HK-2 (cell line): ENCODE data around the gene TNIK.

Source experiments
- DNase-seq: peaks from one replicate; pipeline ENCODE4 v3.0.0-alpha.2; 2018; ENCODE audit not compliant: unreplicated experiment

Gene TNIK

GRCh38 chr3:171165983-171166382 is 294.2 kb downstream of the TNIK start:
- no peak for DNase-seq

- DNase-seq = no peak
Observed at GRCh38 chr3:171165499-171165921, 294.7 kb downstream of the TNIK start.

- DNase-seq = no peak
Observed at GRCh38 chr3:171164067-171164465, 296.1 kb downstream of the TNIK start.

- peak; percentile 31 for DNase-seq
Observed at GRCh38 chr3:171163101-171164066, 296.8 kb downstream of the TNIK start.

DNA sequence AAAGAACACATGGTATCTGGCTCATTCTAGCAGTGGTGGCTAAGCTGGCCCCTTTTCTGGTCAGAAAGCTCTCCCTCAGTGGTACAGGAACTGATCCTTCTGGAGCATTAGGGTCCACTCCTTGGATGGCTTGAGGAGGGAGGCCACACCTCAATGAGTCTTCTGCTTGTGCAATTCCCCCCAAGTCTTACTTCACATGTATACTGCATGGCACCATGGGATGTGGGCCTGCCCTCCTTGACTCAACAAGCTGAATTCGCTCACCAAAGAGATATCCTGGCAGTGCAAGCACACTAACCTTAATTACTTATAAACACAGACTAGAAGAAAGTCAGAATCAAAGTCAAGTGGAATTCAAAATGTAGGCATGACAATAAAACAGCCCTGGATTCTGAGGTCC is 299.9 kb downstream of the TNIK start:
- DNase-seq = no peak

DNA sequence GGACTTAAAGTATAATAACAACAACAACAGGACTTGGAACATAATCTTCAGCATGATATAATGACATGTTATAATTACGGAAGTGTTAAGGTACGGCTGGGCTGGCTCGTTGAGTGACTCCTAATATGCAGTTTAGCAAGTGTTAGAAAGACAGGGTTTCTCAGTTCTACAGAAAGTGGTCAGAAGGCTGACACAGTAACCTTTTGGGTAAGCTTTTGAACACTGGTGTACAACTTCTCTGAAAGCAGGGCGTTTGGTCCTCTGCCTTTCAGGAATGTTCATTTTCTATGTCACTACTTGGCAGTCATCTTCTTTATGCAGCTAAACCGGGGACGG is 300.4 kb downstream of the TNIK start:
- no peak for DNase-seq

DNA sequence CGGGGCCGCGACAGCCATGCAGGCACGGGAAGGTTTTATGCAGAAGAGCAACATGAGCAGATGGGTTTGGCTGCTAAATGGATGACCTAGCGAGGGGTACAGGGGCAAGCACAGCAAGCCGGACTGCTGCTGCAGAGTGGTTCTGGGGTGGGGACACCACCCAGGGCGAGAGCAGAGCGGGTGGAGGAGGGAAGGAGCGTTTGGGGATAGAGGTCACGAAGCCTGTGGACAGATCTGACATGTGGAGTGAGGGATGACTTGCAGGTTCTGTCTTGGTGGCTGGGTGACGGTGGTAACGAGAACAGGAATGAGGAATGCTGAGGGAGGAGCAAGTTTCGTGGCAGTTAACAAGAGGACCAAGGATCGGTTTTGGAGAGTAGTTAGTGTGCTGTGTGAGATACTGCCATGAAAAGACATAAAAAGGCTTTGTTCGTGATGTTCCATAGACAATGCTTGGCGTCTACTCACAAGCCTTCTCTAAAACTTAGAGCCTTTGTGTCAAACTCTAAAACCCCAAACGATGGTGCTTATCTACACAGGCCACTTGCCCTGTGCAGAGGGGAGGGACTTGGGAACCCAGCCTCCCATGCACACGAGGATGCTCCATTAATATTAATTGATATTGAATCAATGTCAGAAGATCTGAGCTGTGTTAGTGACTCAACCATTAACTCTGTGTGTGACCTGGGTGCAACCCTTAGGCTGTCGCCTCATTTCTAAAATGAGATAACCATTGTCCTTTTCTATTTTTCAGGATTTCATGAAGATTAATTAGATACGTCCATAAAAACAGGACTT is 301.0 kb downstream of the TNIK start:
- DNase-seq = no peak

DNA sequence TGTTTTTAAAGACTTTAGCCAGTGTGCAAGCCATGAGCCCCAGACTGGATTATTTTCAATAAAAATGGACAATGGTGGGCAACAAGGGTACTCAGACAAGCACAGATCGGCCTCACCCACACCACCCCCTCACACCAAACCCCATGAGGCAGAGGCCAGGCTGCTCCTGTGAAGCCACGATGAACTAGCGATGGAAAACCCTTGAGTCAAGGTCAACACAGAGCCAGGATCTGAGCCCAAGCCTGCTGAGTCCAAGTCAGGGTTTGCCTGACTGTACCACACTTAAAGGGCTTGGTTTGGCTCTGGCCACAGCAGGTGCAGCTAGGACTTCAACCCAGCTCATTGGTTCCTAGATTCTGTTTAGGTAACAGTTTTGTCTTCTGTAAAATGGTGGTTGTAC is 302.2 kb downstream of the TNIK start:
- no peak for DNase-seq

DNA sequence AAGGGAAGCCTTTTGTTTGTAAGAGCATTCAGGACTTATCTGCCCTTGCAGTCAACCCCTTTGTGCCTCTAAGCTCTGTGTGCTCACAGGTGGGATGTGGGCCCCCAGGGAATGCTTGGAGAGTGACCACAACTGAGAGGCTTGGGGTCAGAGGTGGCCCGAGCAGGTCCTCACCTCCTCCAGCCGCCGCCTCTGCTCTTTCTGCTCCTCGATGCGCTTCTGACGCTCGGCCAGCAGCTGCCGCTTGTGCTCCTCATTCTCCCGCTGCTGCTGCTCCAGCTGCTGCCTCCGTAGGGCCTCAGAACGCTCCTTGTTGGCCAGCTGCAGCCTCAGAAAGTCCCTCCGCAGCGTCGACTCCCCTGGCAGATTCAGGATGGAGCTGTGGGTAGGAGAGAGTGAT is 302.9 kb downstream of the TNIK start:
- no peak for DNase-seq

GRCh38 chr3:171156401-171157010 is 303.7 kb downstream of the TNIK start:
- peak; percentile 29 for DNase-seq

GRCh38 chr3:171155122-171155700 is 305.0 kb downstream of the TNIK start:
- DNase-seq = no peak

DNA sequence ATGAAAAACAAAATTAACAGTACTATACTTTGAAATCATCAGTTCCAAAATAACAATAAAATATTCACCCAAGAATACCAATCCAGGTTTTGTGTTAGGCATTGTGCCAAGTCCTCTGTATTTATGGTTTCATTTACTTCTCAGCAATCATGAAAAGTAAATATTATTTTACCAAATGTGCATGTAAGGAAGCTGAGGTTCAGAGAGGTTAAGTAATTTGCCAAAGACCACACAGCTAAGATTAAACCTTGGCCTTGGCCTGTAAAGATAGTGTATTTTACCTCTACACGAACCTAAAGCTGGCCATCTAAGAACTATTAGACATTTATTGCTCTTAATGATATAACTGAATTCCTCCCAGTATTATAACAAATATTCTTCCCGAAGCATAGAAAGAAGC is 309.3 kb downstream of the TNIK start:
- no peak for DNase-seq

DNA sequence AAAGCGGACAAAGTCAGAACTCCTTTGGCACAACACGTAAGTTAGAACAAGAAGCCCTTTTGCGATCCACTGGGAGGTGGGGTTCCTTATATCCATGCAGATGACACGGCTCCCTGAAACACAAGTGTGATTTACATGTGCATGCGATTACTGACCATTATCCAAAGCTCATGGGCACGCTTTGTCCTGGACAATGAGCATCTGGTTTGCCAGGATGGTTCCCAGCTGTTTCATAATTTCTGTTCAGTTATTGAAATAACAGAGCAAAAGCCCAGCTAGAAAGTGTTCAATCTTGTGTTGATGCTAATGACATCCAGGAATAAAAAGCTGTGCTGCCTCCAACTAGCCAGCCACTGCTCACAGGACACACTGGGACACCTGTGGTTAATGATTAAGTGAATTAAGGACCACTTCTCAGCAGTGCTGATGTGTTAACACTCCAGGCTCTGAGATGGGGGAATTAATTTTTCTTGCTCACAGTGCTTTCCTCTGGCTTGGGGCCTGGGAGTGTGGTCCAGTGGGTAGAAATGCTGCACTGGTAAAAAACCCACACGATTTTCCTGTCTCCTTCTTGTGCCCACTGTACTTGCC is 310.6 kb downstream of the TNIK start:
- no peak for DNase-seq

DNA sequence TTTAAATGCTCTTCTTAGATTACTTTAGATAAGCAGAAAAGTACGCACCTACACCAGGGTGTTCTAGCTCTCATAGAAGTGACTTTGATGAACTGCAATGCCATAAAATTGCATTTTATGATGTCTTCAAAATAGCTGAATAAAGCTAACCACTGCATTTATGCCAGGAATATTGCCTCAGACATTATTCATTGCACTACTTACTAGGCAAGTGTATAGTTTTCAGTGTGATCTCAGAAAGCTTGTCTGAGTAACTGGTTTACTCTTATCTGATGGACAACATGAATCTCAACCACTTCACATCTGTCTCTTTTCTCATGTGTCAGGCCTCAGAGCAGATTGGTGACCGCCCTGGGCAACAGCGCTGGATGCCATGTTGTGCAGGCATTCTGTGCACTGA is 314.4 kb downstream of the TNIK start:
- DNase-seq = no peak

DNA sequence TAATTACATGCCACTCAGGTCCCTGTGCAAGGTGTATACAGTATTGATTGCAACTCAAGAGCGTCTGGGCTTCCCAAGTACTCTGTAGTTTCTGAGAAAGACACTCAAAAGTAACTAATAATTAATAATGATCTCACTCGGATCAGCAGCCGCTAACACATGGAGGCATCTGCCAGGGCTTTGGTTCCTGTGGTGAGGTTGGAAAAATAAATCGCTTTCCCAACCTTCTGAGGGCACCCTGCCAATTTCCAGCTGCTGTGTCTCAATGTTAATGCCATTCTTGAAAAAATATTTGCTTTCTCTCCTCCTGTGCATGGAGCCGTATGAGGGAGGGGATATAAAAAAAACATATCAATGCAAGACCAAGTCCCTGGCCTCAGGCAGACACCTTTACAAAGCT is 317.2 kb downstream of the TNIK start:
- no peak for DNase-seq

- no peak for DNase-seq
Observed at GRCh38 chr3:171140246-171140645, 320.0 kb downstream of the TNIK start.

- no peak for DNase-seq
Observed at GRCh38 chr3:171138027-171138426, 322.2 kb downstream of the TNIK start.

DNA sequence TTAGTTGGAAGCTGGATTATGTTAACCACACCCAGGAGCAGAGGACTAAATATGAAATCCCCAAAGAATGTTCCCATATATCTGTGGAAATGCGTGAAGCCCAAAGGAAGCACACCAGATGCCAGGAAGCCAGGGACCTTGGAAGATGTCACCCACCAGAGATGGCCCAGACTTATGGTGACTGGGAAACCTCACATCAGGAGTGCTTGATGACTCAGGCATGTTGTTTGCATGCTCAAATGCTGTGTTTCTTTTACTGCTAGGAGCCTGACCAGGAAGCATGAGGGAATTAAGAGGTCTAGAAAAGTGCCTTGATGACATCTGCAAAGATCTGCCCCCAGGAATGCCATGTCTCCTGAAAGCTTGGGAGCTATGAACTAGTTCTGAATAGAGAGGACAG is 324.7 kb downstream of the TNIK start:
- DNase-seq = no peak

- DNase-seq = no peak
Observed at GRCh38 chr3:171133796-171134569, 326.2 kb downstream of the TNIK start.

GRCh38 chr3:171133337-171133736 is 326.9 kb downstream of the TNIK start:
- no peak for DNase-seq

DNA sequence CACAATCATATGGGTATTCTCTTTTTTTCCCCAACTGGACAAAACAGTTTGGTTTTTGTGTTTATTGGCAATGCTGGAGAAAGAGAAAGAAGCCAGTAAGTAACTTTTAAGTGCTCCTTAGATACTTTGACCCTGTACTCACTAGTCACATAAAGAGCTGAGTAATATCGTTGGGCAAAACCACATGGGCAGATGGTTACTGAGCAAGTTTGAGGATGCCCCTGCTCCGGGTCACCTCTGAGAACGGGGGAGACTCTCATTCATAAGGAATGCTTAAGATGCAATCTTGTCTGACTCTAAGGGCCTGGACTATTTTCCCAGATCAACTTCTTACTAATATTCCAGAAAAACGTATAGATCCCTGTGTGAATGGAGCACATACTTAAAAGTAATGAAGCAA is 327.3 kb downstream of the TNIK start:
- DNase-seq = peak; percentile 56
